NCI-H748 (cell line): Measurements from ENCODE around the gene DKK3.
A peak's percentile ranks its signal among the peaks of the same experiment; 100 is the strongest.

Experiments
- DNase-seq: peaks from one replicate; lab custom pipeline; 2025; ENCODE audit not compliant: unreplicated experiment; lab: John Stamatoyannopoulos, UW

DKK3 gene

GRCh38 chr11:12031856-12032544 lies 23.6 kb upstream of the DKK3 start:
- no peak for DNase-seq

DNA sequence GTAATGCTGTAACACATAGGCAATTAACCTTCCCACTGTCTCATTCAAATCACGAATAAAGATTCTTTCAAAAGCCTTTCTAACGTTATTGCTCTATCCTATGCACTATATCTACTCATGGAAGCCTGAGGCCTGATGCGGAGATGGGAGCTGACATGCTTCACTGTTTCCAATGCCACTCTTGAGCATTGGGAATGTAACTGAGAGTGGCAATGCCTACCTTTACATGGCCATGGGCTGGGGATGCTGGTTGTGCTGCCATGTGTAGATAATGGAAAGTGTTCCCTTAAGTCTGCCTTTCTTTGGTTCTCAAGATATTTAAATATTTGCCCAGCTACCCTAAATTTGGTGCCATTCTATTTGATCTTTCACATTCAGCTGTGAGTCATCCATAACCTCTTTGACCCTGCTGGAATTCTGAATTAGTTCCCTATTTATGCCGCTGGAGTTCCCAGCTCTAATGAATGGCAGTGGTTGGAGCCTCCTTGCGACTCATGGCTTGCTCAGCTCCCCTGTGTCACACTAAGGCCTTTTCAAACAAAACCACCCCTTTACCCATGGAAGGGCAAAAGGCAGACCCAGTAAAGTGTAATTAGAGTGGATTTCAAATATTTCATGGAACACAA lies 21.4 kb upstream of the DKK3 start:
- DNase-seq = no peak

GRCh38 chr11:12029119-12029518 lies 20.7 kb upstream of the DKK3 start:
- no peak for DNase-seq

DNA sequence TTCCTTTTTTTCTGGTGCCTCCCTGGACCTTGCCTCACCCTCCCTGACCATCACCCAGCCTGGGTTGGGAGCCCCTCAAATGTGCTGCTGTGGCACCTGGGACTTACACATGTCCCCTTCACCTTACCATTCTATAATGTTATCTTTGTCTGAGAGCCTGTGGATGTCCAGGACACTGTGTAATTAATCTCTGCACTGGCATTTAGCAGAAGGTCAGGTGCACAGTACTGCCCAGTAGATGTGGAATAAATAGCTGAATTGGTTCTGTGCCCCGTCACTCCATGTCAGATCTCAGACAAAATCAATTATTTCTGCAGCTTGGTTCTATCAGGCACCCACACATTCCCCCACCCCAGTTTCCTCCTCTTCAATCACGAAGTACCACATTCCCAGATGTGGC lies 19.9 kb upstream of the DKK3 start:
- no peak for DNase-seq

DNA sequence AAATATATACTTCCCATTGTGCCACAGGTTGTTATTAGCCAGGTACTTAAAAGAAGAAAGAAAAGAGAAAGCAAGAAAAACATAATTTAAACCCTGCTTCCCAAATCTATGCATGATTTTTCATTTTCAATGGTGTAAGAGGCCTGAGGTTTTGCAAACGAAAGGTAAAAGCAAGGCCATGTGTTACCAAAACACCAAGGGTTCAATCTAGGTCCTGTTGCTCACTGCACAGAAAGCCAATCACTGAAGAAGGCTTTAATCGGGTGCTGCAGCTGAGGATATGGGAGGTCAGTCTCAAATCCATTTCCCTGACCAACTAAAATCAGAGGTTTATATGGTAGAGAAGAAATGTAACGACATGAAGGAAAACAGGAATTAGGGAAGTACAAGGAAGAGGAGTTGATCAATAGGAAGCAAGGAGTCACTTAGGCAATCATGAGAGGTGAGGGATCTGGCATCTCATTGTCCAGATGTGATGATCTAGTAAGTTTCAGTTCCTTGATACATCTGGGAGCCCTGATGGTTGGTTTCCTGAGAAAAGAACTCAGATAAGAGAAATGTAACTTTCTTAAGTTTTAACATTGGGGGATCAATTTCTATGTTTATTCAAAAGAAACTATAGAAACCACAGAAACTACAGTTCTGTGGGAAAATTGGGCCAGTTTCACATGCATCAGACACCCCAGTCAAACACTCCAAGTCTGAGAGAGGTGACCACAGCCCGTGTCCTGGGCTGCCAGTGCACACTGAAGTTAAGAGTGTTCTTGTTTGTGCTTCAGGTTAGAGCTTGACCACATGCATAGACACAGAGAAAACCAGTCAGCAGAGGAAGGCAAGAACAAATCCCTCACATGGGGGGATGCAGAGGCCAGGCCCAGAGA lies 18.1 kb upstream of the DKK3 start:
- no peak for DNase-seq

GRCh38 chr11:12024254-12024926 lies 16.0 kb upstream of the DKK3 start:
- DNase-seq = no peak

- no peak for DNase-seq
Measured at GRCh38 chr11:12023015-12023414, 14.6 kb upstream of the DKK3 start.

DNA sequence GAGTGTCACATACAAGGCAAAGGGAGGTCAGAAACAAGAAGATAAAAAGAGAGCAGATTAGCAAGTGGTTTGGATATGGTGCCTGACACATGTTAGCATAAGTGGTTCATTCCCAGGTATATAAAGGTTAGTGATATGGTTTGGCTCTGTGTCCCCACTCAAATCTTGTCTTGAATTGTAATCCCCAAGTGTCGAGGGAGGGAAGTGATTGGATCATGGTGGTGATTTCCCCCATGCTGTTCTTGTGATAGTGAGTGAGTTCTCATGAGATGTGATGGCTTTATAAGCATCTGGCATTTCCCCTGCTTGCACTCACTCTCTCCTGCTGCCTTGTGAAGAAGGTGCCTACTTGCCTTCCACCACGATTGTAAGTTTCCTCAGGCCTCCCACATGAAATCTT lies 12.1 kb upstream of the DKK3 start:
- no peak for DNase-seq

DNA sequence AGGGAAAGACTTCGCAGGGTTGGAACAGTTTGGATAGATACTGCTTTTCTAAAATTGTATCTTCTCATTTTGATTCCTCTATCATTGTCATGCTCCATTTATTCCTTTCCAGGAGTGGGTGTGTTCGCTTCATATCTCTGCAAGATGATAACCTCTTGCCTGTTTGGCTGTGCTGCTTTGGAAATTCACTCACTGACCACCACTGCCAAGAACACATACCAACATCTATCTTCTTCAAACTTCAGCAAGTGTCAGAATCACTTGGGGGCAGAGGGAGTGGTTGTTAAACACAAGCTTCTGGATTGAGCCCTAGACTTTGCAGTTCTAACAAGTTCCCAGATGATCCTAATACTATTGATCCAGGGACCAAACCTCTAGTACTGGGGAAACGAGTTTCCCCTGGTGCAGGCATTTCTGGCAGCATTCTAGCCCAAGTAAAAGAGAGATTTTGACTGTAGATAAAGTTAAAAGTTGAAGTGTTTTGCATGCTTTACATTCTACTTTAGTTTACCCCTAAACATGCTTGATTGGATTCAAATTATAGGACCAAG lies 11.5 kb upstream of the DKK3 start:
- DNase-seq = no peak

DNA sequence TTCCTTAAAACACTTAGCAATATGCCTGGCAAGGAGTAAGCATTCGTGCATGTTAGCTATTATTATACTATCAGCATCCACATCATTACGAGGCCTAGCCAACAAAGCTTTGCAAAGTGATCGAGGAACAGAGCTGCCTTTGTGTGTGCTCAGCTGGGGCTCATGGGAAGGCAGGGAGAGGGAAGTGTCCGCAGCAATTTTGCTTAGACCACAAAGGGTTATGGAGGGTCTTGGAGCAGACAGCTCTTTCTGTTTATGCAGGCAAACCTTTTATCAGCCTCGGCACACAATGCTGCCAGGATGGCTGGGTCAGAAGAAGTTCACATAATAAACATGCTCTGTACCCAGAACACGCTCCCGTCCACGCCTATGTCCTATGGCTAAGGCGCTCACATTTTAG lies 10.9 kb upstream of the DKK3 start:
- peak; percentile 24 for DNase-seq

GRCh38 chr11:12017865-12018453 lies 9.5 kb upstream of the DKK3 start:
- no peak for DNase-seq

- no peak for DNase-seq
Measured at GRCh38 chr11:12017243-12017678, 8.8 kb upstream of the DKK3 start.

DNA sequence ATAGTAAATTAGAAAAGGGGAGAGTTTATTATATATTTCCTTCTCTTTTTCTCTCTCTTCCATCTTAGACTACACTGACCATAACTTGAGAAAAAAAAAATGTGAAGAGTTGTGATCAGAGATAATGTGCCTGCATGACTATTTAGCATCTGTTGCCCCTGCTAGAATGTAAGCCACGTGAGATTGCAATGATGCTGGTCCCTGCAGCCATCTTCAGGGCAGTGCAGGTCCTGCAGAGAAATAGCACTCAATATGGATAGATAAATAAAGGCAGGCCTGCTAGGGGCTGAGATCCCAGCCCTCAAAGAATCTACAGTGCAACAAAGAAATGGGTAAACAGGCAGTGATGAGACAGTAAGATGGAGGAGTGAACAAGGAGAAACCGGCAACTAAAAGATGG lies 7.8 kb upstream of the DKK3 start:
- DNase-seq = no peak

GRCh38 chr11:12015486-12015885 lies 7.1 kb upstream of the DKK3 start:
- no peak for DNase-seq

- no peak for DNase-seq
Measured at GRCh38 chr11:12013781-12014180, 5.4 kb upstream of the DKK3 start.

DNA sequence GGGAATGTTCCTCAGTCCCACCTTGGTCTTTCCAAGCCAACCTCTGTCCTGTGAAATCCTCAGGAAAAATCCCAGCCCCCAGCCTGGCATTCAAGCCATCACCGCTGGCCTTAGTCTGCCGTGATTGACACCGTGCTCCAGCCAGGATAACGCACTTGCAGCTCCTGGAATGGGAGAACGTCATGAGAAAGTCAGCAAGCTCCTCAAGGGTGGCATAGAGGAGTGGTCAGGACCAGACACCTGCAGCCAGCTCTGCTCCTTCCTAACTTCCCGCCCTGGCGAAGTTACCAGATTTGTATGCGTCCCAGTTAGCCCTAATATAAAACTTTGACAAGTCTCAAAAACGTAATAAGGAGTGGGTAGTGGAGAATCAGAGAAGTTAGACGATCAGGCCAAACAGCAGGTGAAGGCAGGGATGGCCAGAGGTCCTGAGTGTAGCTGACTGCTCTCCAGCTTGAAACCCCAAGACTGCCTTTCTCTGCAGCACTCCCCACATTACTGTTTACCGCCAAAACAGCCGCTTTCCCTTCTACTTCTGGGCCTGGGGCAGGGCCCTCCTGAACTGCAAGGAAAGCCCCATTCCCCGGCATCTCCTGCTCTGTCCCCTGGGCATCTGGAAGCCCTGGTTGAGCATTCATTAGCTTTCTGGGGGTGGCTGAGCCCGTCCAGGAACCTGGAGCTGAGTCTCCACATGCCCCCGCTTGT lies 1.3 kb upstream of the DKK3 start:
- DNase-seq = peak; percentile 58

DNA sequence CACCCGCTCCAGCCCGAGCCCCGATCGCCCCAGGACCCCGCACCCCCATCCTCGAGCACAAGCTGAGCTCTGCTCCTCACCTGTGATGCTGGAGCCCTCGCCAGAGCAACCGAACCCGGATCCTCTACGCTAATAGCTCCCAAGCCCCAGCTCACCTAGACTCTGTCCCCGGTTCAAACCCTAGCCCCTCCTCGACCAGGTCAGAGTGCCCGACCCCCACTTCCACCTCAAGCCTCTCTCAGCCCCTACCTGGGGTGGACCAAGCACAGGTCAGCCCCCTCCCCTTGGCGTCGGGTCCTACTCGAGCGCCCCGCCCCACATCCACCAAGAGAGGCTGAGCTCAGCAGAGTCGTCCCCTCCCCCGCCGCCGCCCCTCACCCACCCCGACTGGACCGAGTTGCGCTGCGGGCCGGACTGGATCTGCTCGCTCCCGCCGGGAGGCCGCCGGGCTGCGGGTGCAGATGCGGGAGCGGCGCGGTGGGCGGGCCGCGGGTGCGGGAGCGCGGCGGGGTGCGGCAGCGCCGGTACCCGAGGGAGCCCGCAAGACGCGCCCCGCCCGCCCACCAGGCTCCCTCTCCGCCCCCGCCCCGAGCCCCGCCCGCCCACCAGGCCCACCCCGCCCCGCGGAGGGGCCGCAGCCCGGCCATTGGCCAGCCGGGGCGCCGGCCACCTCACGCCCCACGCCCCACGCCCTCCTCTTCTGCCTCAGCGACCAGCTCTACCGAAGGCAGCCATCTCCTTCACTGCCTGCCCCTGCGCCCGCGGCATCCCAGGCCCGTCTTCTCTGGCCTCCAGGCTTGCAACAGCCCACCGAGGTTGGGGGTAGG lies 577 bp upstream of the DKK3 start:
- DNase-seq = peak; percentile 78

DNA sequence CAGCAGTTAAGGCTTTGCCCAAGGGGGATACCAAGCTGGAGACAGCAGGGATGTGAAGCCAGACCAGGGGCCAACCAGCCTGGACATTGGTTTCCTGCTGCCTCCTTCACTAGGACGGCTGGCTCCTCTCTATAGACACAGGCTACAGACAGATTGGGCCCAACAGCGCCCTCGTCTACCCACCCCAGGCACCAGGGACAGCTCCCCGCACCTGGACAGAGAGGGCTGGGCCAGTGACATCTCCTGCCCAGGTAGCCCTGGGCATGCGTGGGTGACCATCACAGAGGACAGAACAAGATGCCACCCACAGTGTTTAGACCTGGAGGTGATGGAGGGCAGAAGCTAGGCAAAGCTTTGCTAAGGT lies 1.2 kb downstream of the DKK3 start:
- DNase-seq = no peak

- DNase-seq = no peak
Measured at GRCh38 chr11:12006552-12007229, 1.7 kb downstream of the DKK3 start.
